ENCODE data around the gene HOXB3. TPM values are rescaled to one million over a fixed set of nuclear protein-coding genes. Genes with fewer than 3 reads are reported as not detected.

The HOXB3 gene
- total and polyA plus RNA-seq, 10 donors: 3.6 to 23.1 (median 8.8) TPM

DNA sequence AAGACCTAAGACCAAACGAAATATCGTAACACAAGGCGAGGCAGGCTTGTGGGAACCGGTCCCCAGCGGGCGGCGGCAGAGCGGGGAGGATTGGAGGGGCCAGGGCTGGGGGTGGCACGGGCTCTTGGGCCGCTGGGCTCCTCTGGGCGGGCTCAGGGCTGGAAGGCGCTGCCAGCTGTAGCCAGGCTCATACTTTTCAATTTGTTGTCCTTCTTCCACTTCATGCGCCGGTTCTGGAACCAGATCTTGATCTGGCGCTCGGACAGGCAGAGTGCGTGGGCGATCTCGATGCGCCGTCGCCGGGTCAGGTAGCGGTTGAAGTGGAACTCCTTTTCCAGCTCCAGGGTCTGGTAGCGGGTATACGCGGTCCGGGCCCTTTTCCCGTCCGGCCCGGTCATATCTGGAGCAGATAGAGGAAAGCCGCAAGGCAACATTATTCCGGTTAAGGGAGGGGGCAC, 2.0 kb upstream of the HOXB3 start:
- intact Hi-C loops (cut with DNase I; ENCODE audit: low total_unique reads): loop anchor here (5.0 kb wide), 1 partner anchor 240 kb away; no protein-coding TSS in a partner anchor
- WGBS, 5 donors: 17 to 36% (median 24%) methylated on average over 21 to 33 of the region's 33 CpGs
- no peak for DNase-seq
- Histone ChIP-seq H3K27ac (peak overlapping the region in 7 of 8 donors; percentile 6 to 85 (median 81)), H3K36me3 (no peaks in the 10 kb centered on the region), H3K9me3 (no peaks in the 10 kb centered on the region), H3K4me1 (peaks cover 10 to 86% (median 52%) of the 10 kb centered on the region in 6 donors), H3K27me3 (replicated peaks in 1 of 7) (peaks cover 4 to 100% (median 87%) of the 10 kb centered on the region in 7 donors), H3K4me3 (peak overlapping the region in 5 of 8 donors; percentile 9 to 67 (median 36))
- TF ChIP-seq, protein P1, sequence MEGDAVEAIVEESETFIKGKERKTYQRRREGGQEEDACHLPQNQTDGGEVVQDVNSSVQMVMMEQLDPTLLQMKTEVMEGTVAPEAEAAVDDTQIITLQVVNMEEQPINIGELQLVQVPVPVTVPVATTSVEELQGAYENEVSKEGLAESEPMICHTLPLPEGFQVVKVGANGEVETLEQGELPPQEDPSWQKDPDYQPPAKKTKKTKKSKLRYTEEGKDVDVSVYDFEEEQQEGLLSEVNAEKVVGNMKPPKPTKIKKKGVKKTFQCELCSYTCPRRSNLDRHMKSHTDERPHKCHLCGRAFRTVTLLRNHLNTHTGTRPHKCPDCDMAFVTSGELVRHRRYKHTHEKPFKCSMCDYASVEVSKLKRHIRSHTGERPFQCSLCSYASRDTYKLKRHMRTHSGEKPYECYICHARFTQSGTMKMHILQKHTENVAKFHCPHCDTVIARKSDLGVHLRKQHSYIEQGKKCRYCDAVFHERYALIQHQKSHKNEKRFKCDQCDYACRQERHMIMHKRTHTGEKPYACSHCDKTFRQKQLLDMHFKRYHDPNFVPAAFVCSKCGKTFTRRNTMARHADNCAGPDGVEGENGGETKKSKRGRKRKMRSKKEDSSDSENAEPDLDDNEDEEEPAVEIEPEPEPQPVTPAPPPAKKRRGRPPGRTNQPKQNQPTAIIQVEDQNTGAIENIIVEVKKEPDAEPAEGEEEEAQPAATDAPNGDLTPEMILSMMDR (IDR thresholded peaks at IDR 0.05 in 8 of 11, conservative IDR thresholded peaks at IDR 0.05 in 3 of 11): no peak
- peak in 1 of 3 donors; percentile 26 for TF ChIP-seq POLR2AphosphoS5 (IDR thresholded peaks at IDR 0.05)

DNA sequence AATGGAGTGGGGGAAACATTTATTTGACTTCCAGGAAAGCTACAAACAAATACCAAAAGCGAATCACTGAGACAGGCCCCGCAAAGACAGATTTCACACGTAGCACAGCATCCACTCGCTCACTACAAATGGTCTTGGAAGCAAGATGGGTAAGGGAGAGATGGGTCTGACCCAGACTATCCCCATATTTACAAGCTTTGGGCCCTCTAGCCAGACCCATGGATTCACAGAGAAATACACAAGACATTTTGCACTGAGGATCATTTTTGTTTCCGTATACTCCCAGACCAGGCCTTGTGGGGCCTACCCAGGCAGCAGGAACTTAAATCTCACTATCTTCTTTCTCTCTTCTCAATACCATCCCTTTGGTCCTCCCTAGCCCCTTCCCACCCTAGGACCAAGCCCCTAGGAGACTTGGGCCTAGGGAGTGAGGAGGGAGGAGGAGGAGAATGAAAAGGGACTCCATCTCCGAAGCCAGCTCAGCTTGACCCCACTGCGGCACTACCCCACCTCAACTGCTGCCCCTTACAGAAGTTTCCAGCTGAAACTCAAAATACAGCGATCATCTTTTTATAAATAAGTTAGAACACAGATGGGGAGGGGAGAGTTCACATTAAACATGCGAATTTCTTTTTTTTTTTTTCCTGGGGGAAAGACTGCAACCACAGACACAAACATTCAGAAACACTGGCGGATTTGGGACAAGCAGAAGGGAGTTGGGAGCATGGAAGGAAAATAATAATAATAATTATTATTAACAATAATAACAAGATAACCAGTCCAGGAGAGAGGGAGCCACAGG, 1.4 kb upstream of the HOXB3 start:
- WGBS, 5 donors: 70 to 82% (median 79%) methylated on average over 10 of the region's 10 CpGs
- no peaks in the 10 kb centered on the region for H3K36me3 ChIP-seq
- peaks cover 4 to 100% (median 87%) of the 10 kb centered on the region in 7 donors for H3K27me3 ChIP-seq (replicated peaks in 1 of 7)
- H3K4me3 ChIP-seq: peak overlapping the region in 4 of 8 donors; percentile 28 to 67 (median 40)
- TF ChIP-seq POLR2AphosphoS5 (IDR thresholded peaks at IDR 0.05) (no peak), POLR2A (IDR thresholded peaks at IDR 0.05) (no peak)
- TF ChIP-seq, protein P1 (IDR thresholded peaks at IDR 0.05 in 8 of 11, conservative IDR thresholded peaks at IDR 0.05 in 3 of 11): no peak
- peaks cover 10 to 86% (median 51%) of the 10 kb centered on the region in 6 donors for H3K4me1 ChIP-seq
- H3K27ac ChIP-seq: peak overlapping the region in 6 of 8 donors; percentile 71 to 85 (median 82)
- intact Hi-C loops (cut with DNase I; ENCODE audit: low total_unique reads): loop anchor here (5.0 kb wide), 1 partner anchor 239 kb away; no protein-coding TSS in a partner anchor
- no peaks in the 10 kb centered on the region for H3K9me3 ChIP-seq
- DNase-seq: no peak

DNA sequence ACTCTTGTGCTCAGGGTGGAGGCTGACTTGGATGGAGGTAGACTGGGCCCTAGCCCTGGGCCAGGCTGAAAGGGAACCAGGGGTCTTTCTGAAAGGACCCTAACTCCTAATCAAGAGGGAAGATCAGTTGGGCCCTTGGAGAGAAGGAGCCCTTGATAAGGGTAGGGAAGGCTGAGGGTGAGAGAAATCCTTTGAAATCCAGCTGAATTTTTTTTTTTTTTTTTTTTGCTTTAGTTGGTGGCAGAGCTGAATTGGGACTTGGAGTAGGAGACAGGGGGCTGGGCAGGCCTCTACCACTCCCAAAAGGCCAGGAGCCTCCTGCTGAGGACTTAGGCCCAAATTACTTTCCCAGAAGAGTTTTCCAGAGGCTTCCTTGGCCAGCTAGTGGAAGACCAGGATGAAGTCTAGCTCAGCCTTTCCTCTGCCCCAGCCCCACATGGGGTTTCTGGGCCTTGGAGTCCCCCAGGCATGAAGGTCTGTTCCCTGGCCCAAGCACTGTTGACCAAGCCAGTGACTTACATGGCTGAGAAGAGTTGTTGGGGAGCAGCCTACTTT, 643 bp upstream of the HOXB3 start:
- intact Hi-C loops (cut with DNase I; ENCODE audit: low total_unique reads): loop anchor here (5.0 kb wide), 1 partner anchor 238 kb away; no protein-coding TSS in a partner anchor
- TF ChIP-seq POLR2AphosphoS5 (IDR thresholded peaks at IDR 0.05) (no peak), POLR2A (IDR thresholded peaks at IDR 0.05) (no peak)
- TF ChIP-seq, protein P1 (IDR thresholded peaks at IDR 0.05 in 8 of 11, conservative IDR thresholded peaks at IDR 0.05 in 3 of 11): no peak
- peak overlapping the region in 2 of 8 donors; percentile 24 to 81 for H3K4me3 ChIP-seq
- H3K27me3 ChIP-seq (replicated peaks in 1 of 7): peaks cover 4 to 100% (median 87%) of the 10 kb centered on the region in 7 donors
- peaks cover 11 to 86% (median 51%) of the 10 kb centered on the region in 6 donors for H3K4me1 ChIP-seq
- no peaks in the 10 kb centered on the region for H3K36me3 ChIP-seq
- no peaks in the 10 kb centered on the region for H3K9me3 ChIP-seq
- peak overlapping the region in 6 of 8 donors; percentile 71 to 85 (median 82) for H3K27ac ChIP-seq
- no peak for DNase-seq

Measured in spleen (tissue), 11 donors.